ENCODE results near the gene TFF3.

- TF ChIP-seq CTCF (IDR thresholded peaks at IDR 0.05) = no peak
- TF ChIP-seq POLR2A (IDR thresholded peaks at IDR 0.05) = no peak
Measured at GRCh38 chr21:42316891-42317290, 1.7 kb upstream of the TFF3 start.
